Naive thymus-derived CD4-positive, alpha-beta T cell (primary cell): ENCODE data around the gene SNAI1. TPM values are rescaled to one million over a fixed set of nuclear protein-coding genes. Genes with fewer than 3 reads are reported as not detected.
"Not testable (repeated sequence)": the region's sequence is repeated elsewhere in the genome, so short reads cannot be mapped to it uniquely, and the experiment has no call there.

Source experiments
- ATAC-seq: fragments of 150-1000 bp; cut with Tn5 transposase; 2 replicates; pipeline ENCODE4 v1.10.0; 2021; ENCODE audit warnings: mild to moderate bottlenecking, moderate library complexity
- CTCF ChIA-PET: fragments of 350-600 bp; sonication (Branson Sonifier 250); formaldehyde crosslinking; loops from one replicate; lab custom pipeline; 2021; ENCODE audit warnings: antibody characterized with exemption; lab: Charles Lee
- POLR2A ChIA-PET: fragments of 350-600 bp; sonication (Branson Sonifier 250); formaldehyde crosslinking; loops from one replicate; lab custom pipeline; 2021; ENCODE audit warnings: antibody characterized with exemption, inconsistent platforms; lab: Charles Lee
- DNase-seq, 9 donors: peaks; one replicate each; pipeline versions ENCODE4 v3.0.0 to v3.0.0-alpha.2; 2020 to 2022; ENCODE audit warnings: mixed read lengths in 1 of 9
- H3K27ac ChIP-seq: one replicate; pipeline ENCODE4 v1.7.0; 2013; ENCODE audit warnings: mild to moderate bottlenecking, low read depth, low read length, moderate library complexity
- H3K27me3 ChIP-seq, 2 donors: one replicate each; pipeline ENCODE4 v1.7.0; 2013; ENCODE audit warnings: low read length in 2 of 2, mild to moderate bottlenecking in 2 of 2, moderate library complexity in 2 of 2; ENCODE audit not compliant: control insufficient read depth in 2 of 2, insufficient read depth in 2 of 2
- H3K36me3 ChIP-seq, 3 experiments: 1 replicate in 2 of 3; 2 replicates in 1 of 3; pipeline ENCODE4 v1.7.0; 2013; ENCODE audit warnings: low read length in 3 of 3, mild to moderate bottlenecking in 3 of 3, moderate library complexity in 1 of 3; ENCODE audit not compliant: insufficient read depth in 3 of 3, control insufficient read depth in 2 of 3
- H3K4me1 ChIP-seq, 2 donors: one replicate each; pipeline ENCODE4 v1.7.0; 2013; ENCODE audit warnings: low read length in 2 of 2, mild to moderate bottlenecking in 2 of 2, moderate library complexity in 1 of 2; ENCODE audit not compliant: control insufficient read depth in 2 of 2, insufficient read depth in 2 of 2
- H3K4me3 ChIP-seq: 2 replicates; pipeline ENCODE4 v1.7.0; 2013; ENCODE audit warnings: mild to moderate bottlenecking, low read length
- H3K9me3 ChIP-seq, 3 experiments: 1 replicate in 2 of 3; 2 replicates in 1 of 3; pipeline ENCODE4 v1.7.0; 2013; ENCODE audit warnings: low read length in 3 of 3; ENCODE audit not compliant: control insufficient read depth in 2 of 3
- H3K27ac Mint-ChIP-seq, 9 donors: one replicate each; pipeline ENCODE4 v1.8.0; 2020 to 2022; ENCODE audit warnings: mixed read lengths in 9 of 9, mild to moderate bottlenecking in 8 of 9, moderate library complexity in 5 of 9, inconsistent platforms in 2 of 9
- H3K27me3 Mint-ChIP-seq, 5 donors: one replicate each; pipeline ENCODE4 v1.8.0; 2021 to 2022; ENCODE audit warnings: mixed read lengths in 5 of 5, mild to moderate bottlenecking in 1 of 5
- H3K36me3 Mint-ChIP-seq, 5 donors: one replicate each; pipeline ENCODE4 v1.8.0; 2020 to 2022; ENCODE audit warnings: mixed read lengths in 5 of 5, mild to moderate bottlenecking in 3 of 5, inconsistent platforms in 1 of 5
- H3K4me1 Mint-ChIP-seq, 7 donors: one replicate each; pipeline ENCODE4 v1.8.0; 2020 to 2022; ENCODE audit warnings: mixed read lengths in 7 of 7, mild to moderate bottlenecking in 3 of 7, inconsistent platforms in 1 of 7
- H3K4me3 Mint-ChIP-seq, 10 donors: one replicate each; pipeline ENCODE4 v1.8.0; 2020 to 2022; ENCODE audit warnings: mild to moderate bottlenecking in 10 of 10, mixed read lengths in 10 of 10, moderate library complexity in 6 of 10, inconsistent platforms in 2 of 10
- H3K9me3 Mint-ChIP-seq, 11 donors: one replicate each; pipeline ENCODE4 v1.8.0; 2020 to 2022; ENCODE audit warnings: mixed read lengths in 11 of 11, mild to moderate bottlenecking in 4 of 11, inconsistent platforms in 1 of 11, moderate library complexity in 1 of 11
- intact Hi-C, 2 donors: fragments of 100-400 bp; cut with micrococcal nuclease; formaldehyde crosslinking; loops; one replicate each; pipeline ENCODE4 v1.15.1; 2023
- polyA plus RNA-seq, 2 donors: library from polyadenylated mRNA; unstranded; fragments of 300-500 nt; fragmentation: Illumina TruSeq; gene quantifications; one replicate each; pipeline ENCODE4 v1.2.3, GENCODE V29; 2021
- total RNA-seq, 6 experiments: library from RNA in 5 of 6; stranded (reverse) in 5 of 6; gene quantifications; 1 replicate in 5 of 6; 2 replicates in 1 of 6; pipeline ENCODE4 v1.2.3 and lab custom pipeline; 2021 to 2026

The SNAI1 gene
- total and polyA plus RNA-seq, 7 experiments from 2014 or later: 0.22 to 7.0 (median 0.34) TPM

DNA sequence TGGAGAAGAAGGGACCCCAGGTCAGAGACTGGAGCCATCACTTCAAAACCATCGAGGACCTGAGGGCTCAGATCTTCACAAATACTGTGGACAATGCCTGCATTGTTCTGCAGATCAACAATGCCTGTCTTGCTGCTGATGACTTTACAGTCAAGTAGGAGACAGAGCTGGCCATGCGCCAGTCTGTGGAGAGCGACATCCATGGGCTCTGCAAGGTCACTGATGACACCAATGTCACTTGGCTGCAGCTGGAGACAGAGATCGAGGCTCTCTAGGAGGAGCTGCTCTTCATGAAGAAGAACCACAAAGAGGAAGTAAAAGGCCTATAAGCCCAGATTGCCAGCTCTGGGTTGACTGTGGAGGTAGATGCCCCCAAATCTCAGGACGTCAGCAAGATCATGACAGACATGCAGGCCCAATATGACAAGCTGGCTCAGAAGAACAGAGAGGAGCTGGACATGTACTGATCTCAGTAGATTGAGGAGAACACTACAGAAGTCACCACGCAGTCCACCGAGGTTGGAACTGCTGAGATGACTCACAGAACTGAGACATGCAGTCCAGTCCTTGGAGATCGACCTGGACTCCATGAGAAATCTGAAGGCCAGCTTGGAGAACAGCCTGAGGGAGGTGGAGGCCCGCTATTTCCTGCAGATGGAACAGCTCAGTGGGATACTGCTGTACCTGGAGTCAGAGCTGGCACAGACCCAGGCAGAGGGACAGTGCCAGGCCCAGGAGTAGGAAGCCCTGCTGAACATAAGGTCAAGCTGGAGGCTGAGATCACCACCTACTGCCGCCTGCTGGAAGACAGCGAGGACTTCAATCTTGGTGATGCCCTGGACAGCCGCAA lies 25.5 kb upstream of the SNAI1 start:
- H3K27me3 ChIP-seq, H3K4me3 Mint-ChIP-seq, H3K9me3 Mint-ChIP-seq, H3K9me3 ChIP-seq, H3K4me1 ChIP-seq, intact Hi-C loops, POLR2A ChIA-PET, H3K4me1 Mint-ChIP-seq, ATAC-seq, DNase-seq, H3K27me3 Mint-ChIP-seq, H3K27ac ChIP-seq, H3K4me3 ChIP-seq: not testable (repeated sequence)
- peaks cover 0 to 48% (median 14%) of the 10 kb centered on the region in 3 experiments for H3K36me3 ChIP-seq
- CTCF ChIA-PET: interaction anchor here (0.9 kb wide), 1 partner anchor 23 kb away, joined by 3 read pairs; no protein-coding TSS in a partner anchor
- Mint-ChIP-seq H3K27ac (peak overlapping the region in 3 of 9 donors; percentile 1 to 72 (median 62)), H3K36me3 (peaks cover 6 to 39% (median 27%) of the 10 kb centered on the region in 5 donors)

DNA sequence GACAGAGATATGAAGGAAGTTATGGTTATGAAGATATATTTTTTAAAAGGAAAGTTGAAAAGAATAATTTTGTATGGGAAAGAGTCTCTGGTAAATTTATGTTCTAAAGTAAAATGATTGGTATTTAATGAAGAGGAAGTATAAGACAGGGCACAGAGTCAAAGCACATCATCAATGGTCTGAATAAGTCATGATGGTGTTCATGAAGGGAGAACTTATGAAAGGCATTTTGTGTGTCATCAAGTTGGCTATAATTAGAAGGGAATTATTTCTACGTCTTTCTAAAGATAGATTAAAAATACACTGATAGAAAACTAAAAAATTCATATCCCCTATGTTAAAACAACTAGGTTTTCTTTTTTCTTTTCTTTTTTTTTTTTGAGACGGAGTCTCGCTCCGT lies 21.4 kb upstream of the SNAI1 start:
- Mint-ChIP-seq H3K9me3 (no peaks in the 10 kb centered on the region), H3K27me3 (no peaks in the 10 kb centered on the region), H3K36me3 (peaks cover 0 to 23% (median 14%) of the 10 kb centered on the region in 5 donors), H3K4me1 (no peaks in the 10 kb centered on the region), H3K4me3 (no peak overlapping the region), H3K27ac (no peak overlapping the region)
- no peak for DNase-seq
- Histone ChIP-seq H3K27me3 (no peaks in the 10 kb centered on the region), H3K36me3 (peaks cover 0 to 15% (median 0%) of the 10 kb centered on the region in 3 experiments), H3K9me3 (no peaks in the 10 kb centered on the region), H3K27ac (no peak overlapping the region), H3K4me1 (no peaks in the 10 kb centered on the region), H3K4me3 (no peak overlapping the region)
- intact Hi-C loops: no loop called here
- ChIA-PET CTCF (interaction anchor here (0.7 kb wide), 1 partner anchor 110 kb away, joined by 3 read pairs; no protein-coding TSS in a partner anchor), POLR2A (no interaction called here)
- ATAC-seq: no peak

DNA sequence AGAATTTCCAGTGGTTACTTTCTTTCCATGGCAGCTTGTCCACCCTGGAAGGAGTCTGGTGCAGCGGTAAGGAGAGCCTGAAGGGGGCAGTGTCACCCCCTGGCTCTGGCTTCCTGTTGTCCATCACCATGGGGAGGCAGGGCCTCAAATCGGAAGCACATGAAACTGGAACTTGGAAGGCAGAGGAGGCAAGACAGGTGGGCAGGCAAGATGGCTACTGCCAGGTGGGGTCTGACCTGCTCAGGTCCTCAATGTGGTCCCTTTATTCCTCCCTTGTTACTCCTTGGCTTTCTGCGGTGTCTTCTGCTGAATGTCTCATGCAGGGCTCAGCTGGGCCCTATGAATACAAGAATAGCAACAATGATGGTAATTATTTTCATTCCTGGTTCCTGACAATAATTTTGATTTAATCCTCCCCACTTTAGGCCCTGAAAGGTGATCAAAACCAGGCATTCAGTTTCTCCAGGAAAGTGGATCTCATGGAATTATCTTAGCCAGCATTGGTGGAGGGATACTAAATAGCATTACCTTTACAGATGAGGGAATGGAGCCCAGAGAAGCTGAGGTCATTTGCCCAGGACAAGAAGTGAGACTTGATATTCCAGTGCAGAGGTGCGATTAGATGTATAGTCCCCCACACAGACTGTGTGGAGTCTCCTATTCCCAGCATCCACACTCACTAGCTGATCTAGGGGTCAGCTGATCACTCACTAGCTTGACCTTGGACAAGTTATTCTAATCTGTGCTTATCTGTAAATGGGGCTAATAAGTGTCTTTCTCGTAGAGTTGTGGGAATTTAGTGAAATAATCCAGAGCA lies 17.6 kb upstream of the SNAI1 start:
- no peak overlapping the region for H3K4me3 Mint-ChIP-seq
- Histone ChIP-seq H3K4me1 (no peaks in the 10 kb centered on the region), H3K9me3 (no peaks in the 10 kb centered on the region), H3K27ac (no peak overlapping the region), H3K27me3 (no peaks in the 10 kb centered on the region), H3K4me3 (no peak overlapping the region), H3K36me3 (peaks cover 0 to 6% (median 0%) of the 10 kb centered on the region in 3 experiments)
- H3K27me3 Mint-ChIP-seq: no peaks in the 10 kb centered on the region
- ChIA-PET POLR2A (no interaction called here), CTCF (interaction anchor here (0.6 to 2.6 kb wide), 3 partner anchors 15 to 106 kb away, joined by 3 to 8 read pairs (median 3); no protein-coding TSS in a partner anchor)
- ATAC-seq: peak; percentile 70
- no peaks in the 10 kb centered on the region for H3K4me1 Mint-ChIP-seq
- no peaks in the 10 kb centered on the region for H3K9me3 Mint-ChIP-seq
- H3K27ac Mint-ChIP-seq: no peak overlapping the region
- DNase-seq: no peak
- H3K36me3 Mint-ChIP-seq: peaks cover 0 to 4% (median under 1%) of the 10 kb centered on the region in 5 donors
- intact Hi-C loops: no loop called here

DNA sequence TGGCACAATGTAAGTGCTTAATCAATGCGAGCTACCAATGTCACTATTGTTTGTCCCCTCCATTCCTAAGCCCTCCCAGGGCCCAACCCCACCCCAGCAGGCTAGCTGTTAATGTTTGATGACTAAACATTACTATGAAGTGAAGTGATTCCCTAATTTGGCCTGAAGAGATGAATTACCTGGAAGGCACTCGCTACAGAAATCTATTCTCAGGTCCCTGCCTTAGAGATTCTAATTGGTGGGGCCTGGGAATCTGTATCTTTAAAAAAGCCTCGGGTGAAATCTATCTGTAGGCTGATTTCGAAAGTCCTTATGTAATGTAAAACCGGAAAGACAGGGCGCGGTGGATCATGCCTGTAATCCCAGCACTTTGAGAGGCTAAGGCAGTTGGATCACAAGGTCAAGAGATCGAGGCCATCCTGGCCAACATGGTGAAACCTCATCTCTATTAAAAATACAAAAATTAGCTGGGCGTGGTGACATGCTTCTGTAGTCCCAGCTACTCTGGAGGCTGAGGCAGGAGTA lies 16.9 kb upstream of the SNAI1 start:
- CTCF ChIA-PET: interaction anchor here (2.6 kb wide), 1 partner anchor 106 kb away, joined by 8 read pairs; no protein-coding TSS in a partner anchor
- ATAC-seq: no peak
- H3K4me3 Mint-ChIP-seq: no peak overlapping the region

DNA sequence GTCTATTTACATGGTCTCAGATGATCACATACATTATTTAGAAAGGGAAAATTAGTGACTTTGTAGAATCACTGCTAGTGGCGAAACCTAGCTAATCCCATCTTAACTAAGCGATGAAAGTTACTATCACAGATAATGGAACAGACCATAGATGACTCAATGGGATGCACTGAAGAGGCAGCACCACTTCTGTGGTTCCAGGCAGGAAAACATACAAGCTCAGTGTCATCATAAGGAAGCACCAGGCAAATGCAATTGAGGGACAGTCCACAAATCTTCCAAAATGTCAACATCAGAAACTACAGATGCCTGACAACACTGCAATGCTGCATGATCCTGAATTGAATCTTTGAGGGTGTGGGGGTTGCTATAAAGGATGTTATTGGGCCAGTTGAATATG lies 15.9 kb upstream of the SNAI1 start:
- ATAC-seq (no peak), DNase-seq (no peak)
- no peaks in the 10 kb centered on the region for H3K27me3 ChIP-seq
- no peaks in the 10 kb centered on the region for H3K36me3 Mint-ChIP-seq
- no peak overlapping the region for H3K27ac ChIP-seq
- no peak overlapping the region for H3K27ac Mint-ChIP-seq
- no peak overlapping the region for H3K4me3 Mint-ChIP-seq
- POLR2A ChIA-PET: no interaction called here
- CTCF ChIA-PET: interaction anchor here (1.1 to 2.6 kb wide), 2 partner anchors 12 to 105 kb away, joined by 3 to 8 read pairs; no protein-coding TSS in a partner anchor
- H3K4me1 Mint-ChIP-seq: no peaks in the 10 kb centered on the region
- no peak overlapping the region for H3K4me3 ChIP-seq
- H3K9me3 ChIP-seq: no peaks in the 10 kb centered on the region
- peaks cover 0 to 6% (median 0%) of the 10 kb centered on the region in 3 experiments for H3K36me3 ChIP-seq
- H3K27me3 Mint-ChIP-seq: no peaks in the 10 kb centered on the region
- no peaks in the 10 kb centered on the region for H3K4me1 ChIP-seq
- no peaks in the 10 kb centered on the region for H3K9me3 Mint-ChIP-seq
- intact Hi-C loops: no loop called here

More for the DNA sequence above, 16.9 kb upstream of the SNAI1 start:
- intact Hi-C loops: no loop called here
- Histone ChIP-seq H3K4me1 (no peaks in the 10 kb centered on the region), H3K4me3 (no peak overlapping the region), H3K27me3 (no peaks in the 10 kb centered on the region), H3K36me3 (peaks cover 0 to 6% (median 0%) of the 10 kb centered on the region in 3 experiments), H3K9me3 (no peaks in the 10 kb centered on the region), H3K27ac (no peak overlapping the region)
- DNase-seq: no peak
- H3K27me3 Mint-ChIP-seq: no peaks in the 10 kb centered on the region
- H3K36me3 Mint-ChIP-seq: peaks cover 0 to 4% (median 0%) of the 10 kb centered on the region in 5 donors
- no peaks in the 10 kb centered on the region for H3K4me1 Mint-ChIP-seq
- POLR2A ChIA-PET: no interaction called here
- H3K27ac Mint-ChIP-seq: no peak overlapping the region
- H3K9me3 Mint-ChIP-seq: no peaks in the 10 kb centered on the region

DNA sequence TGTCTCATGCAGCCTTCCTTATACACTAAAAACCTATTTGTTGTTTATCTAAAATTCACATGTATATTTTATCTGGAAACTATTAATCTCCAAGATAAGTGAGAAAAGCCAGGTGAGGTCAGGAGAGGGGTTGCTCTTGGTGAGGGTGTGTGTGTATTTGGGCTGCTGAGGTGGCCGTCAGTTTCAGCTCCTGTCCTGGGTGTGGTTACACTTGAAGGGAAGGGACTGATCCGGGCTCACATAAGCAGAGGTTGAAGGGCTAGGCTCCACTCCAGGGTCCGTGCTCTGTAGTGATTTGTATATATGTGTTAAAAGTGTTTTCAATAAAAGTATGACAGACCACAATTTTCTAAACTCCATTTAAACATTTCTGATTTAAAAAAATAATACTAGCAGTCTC lies 13.5 kb upstream of the SNAI1 start:
- ChIA-PET POLR2A (no interaction called here), CTCF (no interaction called here)
- H3K4me3 ChIP-seq: no peak overlapping the region
- no peak overlapping the region for H3K4me3 Mint-ChIP-seq
- H3K36me3 Mint-ChIP-seq: no peaks in the 10 kb centered on the region
- H3K9me3 Mint-ChIP-seq: no peaks in the 10 kb centered on the region
- H3K9me3 ChIP-seq: no peaks in the 10 kb centered on the region
- no peak overlapping the region for H3K27ac ChIP-seq
- H3K4me1 ChIP-seq: no peaks in the 10 kb centered on the region
- no peaks in the 10 kb centered on the region for H3K27me3 Mint-ChIP-seq
- intact Hi-C loops: no loop called here
- no peaks in the 10 kb centered on the region for H3K4me1 Mint-ChIP-seq
- no peaks in the 10 kb centered on the region for H3K27me3 ChIP-seq
- peak overlapping the region in 1 of 9 donors; percentile 60 for H3K27ac Mint-ChIP-seq
- H3K36me3 ChIP-seq: peaks cover 0 to 6% (median 0%) of the 10 kb centered on the region in 3 experiments
- DNase-seq (no peak), ATAC-seq (no peak)
